Activated CD4-positive, alpha-beta T cell treated with anti-CD3 and anti-CD28 coated beads, Interleukin-2, amount 50 U/mL, for 16 hours (primary cell): Measurements from ENCODE around the gene ZBED1.
"Not testable (repeated sequence)": the region's sequence is repeated elsewhere in the genome, so short reads cannot be mapped to it uniquely, and the experiment has no call there.

ENCODE experiments used
- DNase-seq: peaks from one replicate; pipeline ENCODE4 v3.0.0-alpha.2; 2020

The ZBED1 gene

GRCh38 chrX:2495595-2495994, 5.2 kb downstream of the ZBED1 start:
- DNase-seq, result no peak

DNA sequence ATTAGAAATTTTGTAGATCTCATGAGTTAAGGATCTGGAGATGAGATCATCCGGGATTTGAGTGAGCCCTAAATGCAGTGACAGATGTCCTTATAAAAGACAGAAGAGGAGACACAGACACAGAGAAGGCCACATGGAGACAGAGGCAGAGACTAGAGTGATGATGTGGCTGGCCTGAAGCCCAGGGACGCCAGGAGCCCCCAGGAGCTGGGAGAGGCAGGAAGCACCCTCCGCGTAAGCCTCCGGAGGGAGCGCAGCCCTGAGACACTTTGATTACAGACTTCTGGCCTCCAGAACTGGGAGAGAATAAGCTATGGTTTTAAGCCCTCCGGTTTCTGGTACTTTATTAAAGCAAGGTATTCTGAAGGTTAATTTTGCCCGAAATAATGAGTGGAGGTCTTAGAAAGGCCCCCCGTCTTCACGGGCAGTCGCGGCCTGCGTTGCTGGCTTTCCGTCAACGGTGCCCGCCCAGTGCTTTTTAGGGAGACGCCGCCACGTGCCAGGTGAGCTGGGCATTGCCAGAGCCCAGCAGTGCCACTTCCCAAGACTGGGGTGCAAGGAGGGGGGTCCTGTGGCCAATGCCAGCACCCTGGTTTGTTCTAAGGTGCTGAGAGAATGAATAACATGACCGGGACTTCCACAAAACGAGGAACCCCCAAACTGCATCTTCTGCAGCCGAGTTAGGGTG, 8.1 kb downstream of the ZBED1 start:
- no peak for DNase-seq

DNA sequence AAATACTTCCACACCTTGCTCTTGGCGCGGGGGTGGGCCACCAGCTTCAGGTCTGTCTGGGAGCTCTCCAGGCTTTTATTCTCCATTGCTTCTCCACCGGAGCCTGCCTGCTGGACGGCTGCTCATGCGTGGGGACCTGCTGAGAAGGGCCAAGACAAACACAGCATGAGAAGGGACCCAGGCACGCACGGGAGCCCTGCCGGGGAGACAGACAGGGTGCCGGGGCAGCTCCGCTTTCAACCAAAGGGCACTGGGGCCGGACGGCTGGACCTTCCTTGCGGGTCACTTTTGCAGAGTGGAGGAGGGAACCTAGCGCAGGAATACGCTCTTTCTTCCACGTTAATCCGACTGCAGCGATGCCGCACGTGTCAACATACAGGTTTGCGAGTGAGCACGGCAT, 10.1 kb downstream of the ZBED1 start:
- DNase-seq, result no peak

DNA sequence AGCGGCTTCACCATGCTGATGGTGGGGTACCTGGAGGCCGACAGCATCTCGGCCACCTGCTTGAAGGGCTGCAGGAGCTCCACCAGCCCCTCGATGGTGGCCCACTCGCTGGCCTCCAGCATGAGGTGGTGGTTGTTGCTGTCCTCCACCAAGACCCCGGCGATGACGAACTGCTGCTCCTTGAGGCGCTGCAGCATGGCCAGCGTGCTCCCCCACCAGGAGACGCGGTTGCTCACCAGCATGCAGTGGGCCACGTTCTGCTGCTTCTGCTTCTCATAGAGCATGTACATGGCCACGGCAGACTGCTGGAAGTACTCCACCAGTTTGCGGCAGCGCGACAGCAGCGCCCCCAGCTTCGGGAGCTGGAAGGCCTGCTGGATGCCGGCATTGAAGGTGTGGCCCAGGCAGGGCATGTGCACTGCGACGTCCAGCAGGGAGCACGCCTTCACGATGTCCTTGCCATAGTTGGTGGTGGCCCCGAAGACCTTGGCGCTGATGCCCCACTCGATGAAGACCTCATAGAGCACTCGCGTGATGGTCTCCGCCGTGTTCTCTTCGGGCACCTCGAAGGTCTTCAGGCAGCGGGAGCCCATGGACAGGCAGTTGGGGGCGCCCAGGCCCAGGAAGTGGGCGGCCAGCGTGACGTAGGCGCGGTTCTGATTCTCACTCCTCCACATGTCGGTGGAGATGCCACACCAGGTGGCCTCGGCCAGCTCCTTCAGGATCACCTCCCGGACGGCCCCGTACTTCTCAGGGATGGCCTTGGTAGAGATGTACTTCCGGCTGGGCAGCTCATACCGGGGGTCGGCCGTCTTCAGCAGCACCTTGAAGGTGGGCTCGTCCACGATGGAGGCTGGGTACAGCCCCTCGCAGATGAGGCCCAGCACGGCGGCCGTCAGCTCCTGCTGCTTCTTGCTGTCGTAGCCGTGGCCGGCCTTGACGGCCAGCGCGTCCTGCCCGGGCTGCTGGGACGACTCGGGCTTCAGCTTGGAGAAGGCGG, 11.0 kb downstream of the ZBED1 start:
- DNase-seq, result no peak

DNA sequence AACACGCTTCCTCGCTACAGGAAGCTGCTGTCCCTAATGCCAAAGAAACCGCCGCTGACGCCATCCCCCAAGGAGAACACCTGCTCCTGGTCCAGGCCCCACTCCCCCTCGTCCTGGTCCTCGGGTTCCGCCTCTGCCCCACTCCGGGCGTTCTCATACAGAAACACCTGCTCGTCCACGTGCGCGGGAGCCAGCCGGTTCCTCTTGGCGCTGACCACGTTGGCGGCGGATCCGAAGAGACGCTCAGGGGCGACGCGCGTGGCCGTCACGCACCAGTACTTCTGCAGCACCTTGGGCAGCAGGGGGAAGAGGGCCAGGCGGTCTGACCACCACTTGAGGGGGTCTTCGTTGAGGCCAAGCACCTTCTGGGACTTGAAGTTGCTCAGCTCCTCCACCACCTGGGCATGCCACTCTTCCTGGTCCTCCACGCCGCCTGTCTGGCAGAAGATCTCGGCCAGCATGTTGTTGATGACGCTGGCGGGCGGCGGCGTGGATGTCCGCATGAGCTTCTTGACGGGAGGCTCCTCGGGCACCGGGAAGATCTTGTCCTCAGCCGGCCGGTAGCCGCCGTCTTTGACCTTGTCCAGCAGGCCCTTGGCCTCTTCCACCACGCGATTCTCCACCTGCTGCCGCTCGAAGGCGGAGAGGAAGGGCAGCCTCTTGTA, 12.0 kb downstream of the ZBED1 start:
- no peak for DNase-seq

- DNase-seq, result no peak
Measured at GRCh38 chrX:2487366-2487765, 13.4 kb downstream of the ZBED1 start.

GRCh38 chrX:2486476-2487133, 14.2 kb downstream of the ZBED1 start:
- no peak for DNase-seq

DNA sequence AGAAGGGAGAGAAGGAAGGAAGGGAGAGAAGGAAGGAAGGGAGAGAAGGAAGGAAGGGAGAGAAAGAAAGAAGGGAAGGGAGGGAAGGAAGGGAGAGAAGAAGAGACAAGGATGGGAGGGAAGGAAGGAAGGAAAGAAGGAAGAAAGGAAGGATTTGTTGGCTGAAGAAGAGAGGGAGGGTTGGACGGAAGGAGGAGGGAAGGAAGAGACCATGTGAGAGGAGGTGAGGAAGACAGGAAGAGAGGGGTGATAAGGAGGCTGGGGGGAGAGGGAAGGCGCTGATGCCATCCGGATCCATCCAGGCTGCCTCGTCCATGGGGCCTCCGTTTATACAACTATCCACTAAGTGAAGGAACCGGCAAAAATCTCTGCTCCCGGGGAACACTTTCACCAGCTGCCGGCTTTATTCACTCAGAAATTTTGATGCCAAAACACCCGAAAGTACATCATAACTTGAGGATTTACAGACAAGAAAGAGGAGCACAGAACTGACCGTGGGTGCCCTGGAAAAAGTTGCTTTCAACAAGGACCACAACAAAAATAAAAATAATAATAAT, 14.9 kb downstream of the ZBED1 start:
- DNase-seq, result no peak

DNA sequence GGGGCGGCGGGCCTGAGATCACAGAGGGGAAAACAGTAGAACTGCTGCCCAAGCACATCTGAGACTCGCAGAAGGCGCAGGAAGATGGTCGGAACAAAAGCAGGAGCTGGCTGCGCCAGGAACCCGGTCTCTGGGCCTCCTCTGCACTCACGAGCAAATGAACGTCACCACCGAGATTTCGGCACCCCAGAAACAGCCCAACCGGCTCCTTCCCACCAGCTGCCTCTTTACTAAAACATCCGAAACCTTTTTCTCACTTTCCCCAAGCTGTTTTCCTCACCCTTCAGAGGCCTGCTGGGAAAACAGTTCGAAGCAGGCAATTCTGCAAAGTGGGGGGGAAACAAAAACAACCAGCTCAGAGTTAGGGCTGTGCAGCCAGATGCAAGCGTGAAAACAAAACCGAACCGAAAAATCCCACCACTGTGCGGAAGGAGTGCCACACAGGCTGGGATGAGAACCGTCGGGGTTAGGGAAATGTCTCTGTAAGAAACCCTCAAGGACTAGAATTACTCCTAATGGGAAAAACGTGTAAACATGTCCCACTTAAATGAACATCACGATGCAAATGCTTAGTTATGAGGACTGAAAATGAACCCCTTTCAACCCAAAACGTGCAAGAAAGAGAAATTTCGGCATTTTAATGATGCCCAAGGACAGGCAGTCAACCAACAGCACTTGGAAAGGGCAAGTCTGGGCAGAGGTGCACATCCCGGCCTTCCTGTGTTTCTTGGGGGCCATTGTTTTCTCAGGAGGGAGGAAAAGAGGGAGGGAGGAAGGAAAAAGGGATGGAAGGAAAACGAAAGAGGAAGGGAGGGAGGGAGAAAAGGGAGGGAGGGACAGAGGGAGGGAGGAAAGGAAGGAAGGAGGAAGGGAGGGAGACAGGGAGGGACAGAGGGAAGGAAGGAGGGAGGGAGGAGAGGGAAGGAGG, 15.8 kb downstream of the ZBED1 start:
- no peak for DNase-seq

DNA sequence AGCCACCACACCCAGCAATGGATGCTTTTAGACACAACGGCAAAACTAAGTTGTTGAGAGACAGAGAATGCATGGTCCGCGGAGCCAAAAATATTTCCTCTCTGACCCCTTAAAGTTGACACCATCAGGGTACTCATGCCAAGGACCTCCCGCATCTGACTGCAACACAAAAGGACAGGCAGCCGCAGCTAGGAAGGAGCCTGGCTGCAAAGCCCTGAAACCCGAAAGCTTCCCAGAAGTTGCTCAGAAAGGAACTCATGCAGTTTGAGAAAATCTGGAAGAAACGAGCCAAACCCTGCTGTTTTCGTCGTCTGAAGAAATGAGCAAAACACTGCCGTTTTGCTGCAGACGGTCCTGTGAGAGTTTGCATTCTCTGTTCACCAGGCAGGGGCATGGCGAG, 16.5 kb downstream of the ZBED1 start:
- no peak for DNase-seq

GRCh38 chrX:2483398-2484060, 17.2 kb downstream of the ZBED1 start:
- DNase-seq, result no peak

- DNase-seq, result not testable (repeated sequence)
Measured at GRCh38 chrX:2481597-2481996, 19.2 kb downstream of the ZBED1 start.

- DNase-seq, result not testable (repeated sequence)
Measured at GRCh38 chrX:2479982-2480381, 20.8 kb downstream of the ZBED1 start.

DNA sequence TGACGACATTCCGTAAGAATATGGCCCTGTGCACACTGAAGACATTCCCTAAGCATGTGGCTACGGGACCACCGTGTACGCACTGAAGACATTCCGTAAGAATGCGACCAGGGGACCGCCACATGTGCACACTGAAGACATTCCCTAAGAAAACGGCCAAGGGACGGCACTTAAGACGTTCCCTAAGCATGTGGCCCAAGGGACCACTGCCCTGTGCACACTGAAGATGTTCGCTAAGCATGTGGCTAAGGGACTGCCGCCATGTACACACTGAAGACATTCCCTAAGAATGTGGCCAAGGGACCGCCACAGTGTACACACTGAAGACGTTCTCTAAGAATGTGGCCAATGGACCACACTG, 21.4 kb downstream of the ZBED1 start:
- DNase-seq, result no peak

DNA sequence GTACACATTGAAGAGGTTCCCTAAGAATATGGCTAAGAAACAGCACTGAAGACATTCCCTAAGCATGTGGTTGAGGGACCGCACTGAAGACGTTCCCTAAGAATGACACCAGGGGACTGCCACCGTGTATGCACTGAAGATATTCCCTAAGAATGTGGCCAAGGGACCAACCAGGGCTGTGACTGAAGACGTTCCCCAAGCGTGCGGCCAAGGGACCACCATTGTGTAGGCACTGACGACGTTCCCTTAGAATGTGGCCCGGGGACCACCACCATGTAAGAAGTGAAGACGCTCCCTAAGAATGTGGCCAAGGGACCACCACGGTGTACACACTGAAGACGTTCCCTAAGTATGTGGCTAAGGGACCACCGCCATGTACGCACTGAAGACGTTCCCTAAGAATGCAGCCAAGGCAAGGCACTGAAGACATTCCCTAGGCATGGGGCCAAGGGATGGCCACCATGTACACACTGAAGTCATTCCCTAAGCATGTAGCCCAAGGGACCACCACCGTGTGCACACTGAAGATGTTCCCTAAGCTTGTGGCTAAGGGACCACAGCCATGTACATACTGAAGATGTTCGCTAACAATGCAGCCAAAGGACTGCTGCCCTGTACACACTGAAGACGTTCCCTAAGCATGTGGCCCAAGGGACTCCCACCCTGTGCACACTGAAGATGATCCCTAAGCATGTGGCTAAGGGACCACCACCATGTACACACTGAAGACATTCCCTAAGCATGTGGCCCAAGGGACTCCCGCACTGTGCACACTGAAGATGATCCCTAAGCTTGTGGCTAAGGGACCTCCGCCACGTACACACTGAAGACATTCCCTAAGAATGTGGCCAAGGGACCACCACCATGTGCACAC, 22.0 kb downstream of the ZBED1 start:
- no peak for DNase-seq

DNA sequence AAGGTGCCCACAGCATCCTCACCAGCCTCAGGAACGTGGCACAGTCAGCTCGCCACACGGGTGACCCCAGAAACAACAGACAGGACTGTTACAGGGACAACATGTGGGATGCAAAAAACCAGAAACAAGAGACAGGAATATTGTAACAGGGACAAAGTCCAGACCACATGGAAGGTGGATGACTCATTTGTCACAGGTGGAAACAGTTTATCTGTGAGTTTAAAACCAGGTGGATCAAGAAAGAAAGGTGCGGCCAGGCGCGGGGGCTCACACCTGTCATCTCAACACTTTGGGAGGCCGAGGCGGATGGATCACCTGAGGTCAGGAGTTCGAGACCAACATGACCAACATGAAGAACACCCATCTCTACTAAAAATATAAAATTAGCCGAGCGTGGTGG, 23.5 kb downstream of the ZBED1 start:
- not testable (repeated sequence) for DNase-seq

DNA sequence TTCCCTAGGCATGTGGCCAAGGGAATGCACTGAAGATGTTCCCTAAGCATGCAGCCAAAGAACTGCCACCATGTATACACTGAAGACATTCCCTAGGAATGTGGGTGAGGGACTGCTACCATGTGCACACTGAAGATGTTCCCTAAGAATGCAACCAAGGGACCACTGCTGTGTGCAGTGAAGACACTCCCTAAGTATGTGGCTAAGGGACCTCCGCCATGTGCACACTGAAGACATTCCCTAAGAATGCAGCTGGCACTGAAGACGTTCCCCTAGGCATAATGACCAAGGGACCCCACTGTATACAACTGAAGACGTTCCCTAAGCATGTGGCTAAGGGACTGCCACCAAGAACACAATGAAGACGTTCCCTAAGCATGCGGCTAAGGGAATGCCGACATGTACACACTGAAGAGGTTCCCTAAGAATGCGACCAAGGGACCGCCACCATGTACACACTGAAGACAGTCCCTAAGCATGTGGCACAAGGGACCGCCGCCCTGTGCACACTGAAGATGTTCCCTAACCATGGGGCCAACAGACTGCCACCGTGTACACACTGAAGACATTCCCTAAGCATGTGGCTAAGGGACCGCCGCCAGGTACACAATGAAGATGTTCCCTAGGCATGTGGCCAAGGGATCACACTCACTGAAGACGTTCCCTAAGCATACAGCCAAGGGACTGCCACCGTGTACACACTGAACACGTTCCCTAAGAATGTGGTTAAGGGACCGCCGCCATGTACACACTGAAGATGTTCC, 25.6 kb downstream of the ZBED1 start:
- DNase-seq, result no peak

DNA sequence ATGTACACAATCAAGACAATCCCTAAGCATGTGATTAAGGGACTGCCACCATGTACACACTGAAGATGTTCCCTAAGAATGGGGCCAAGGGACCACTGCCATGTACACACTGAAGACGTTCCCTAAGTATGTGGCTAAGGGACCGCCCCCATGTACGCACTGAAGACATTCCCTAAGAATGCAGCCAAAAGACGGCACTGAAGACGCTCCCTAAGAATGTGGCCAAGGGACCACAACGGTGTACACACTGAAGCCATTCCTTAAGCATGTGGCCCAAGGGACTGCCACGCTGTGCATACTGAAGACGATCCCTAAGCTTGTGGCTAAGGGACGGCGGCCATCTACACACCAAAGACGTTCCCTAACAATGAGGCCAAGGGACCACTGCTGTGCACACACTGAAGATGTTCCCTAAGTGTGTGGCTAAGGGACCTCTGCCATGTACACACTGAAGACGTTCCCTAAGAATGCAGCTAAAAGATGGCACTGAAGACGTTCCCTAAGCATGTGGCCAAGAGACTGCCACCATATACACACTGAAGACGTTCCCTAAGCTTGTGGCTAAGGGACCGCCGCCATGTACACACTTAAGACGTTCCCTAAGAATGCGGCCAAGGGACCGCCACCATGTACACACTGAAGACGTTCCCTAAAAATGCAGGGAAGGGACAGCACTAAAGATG, 26.4 kb downstream of the ZBED1 start:
- DNase-seq, result no peak

DNA sequence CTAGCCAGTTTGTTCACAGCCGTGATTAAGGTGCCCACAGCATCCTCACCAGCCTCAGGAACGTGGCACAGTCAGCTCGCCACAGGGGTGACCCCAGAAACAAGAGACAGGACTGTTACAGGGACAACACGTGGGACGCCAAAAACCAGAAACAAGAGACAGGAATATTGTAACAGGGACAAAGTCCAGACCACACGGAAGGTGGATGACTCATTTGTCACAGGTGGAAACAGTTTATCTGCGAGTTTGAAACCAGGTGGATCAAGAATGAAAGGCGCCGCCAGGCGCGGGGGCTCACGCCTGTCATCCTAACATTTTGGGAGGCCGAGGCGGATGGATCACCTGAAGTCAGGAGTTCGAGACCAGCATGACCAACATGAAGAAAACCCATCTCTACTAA, 27.7 kb downstream of the ZBED1 start:
- DNase-seq, result not testable (repeated sequence)
